ENCODE results near the gene ADGRA3.

ADGRA3 gene

GRCh38 chr4:22463179-22463578 is 52.7 kb downstream of the ADGRA3 start:
- Histone ChIP-seq H3K4me1 (ENCODE audit: control insufficient read depth in 1 of 2, insufficient read depth in 1 of 2, low read depth in 1 of 2, low read length in 1 of 2) (no peaks in the 10 kb centered on the region), H3K4me3 (ENCODE audit: low read depth in 1 of 2, low read length in 1 of 2) (no peak overlapping the region), H3K27me3 (no peaks in the 10 kb centered on the region), H3K36me3 (no peaks in the 10 kb centered on the region), H3K9me3 (no peaks in the 10 kb centered on the region), H3K27ac (no peak overlapping the region)
- TF ChIP-seq CTCF (IDR thresholded peaks at IDR 0.05): no peak

- TF ChIP-seq CTCF (IDR thresholded peaks at IDR 0.05): no peak
- H3K27ac ChIP-seq: no peak overlapping the region
- H3K36me3 ChIP-seq: no peaks in the 10 kb centered on the region
- H3K4me3 ChIP-seq (ENCODE audit: low read depth in 1 of 2, low read length in 1 of 2): no peak overlapping the region
- no peaks in the 10 kb centered on the region for H3K9me3 ChIP-seq
- H3K4me1 ChIP-seq (ENCODE audit: control insufficient read depth in 1 of 2, insufficient read depth in 1 of 2, low read depth in 1 of 2, low read length in 1 of 2): no peaks in the 10 kb centered on the region
- H3K27me3 ChIP-seq: no peaks in the 10 kb centered on the region
These were observed 53.2 kb downstream of the ADGRA3 start for GRCh38 chr4:22462688-22463087.

GRCh38 chr4:22460266-22460665 is 55.6 kb downstream of the ADGRA3 start:
- Histone ChIP-seq H3K4me3 (ENCODE audit: low read depth in 1 of 2, low read length in 1 of 2) (no peak overlapping the region), H3K4me1 (ENCODE audit: control insufficient read depth in 1 of 2, insufficient read depth in 1 of 2, low read depth in 1 of 2, low read length in 1 of 2) (no peaks in the 10 kb centered on the region), H3K27ac (no peak overlapping the region), H3K9me3 (no peaks in the 10 kb centered on the region), H3K36me3 (no peaks in the 10 kb centered on the region), H3K27me3 (no peaks in the 10 kb centered on the region)
- TF ChIP-seq CTCF (IDR thresholded peaks at IDR 0.05): no peak

GRCh38 chr4:22458098-22458497 is 57.8 kb downstream of the ADGRA3 start:
- Histone ChIP-seq H3K4me3 (ENCODE audit: low read depth in 1 of 2, low read length in 1 of 2) (no peak overlapping the region), H3K27ac (no peak overlapping the region), H3K36me3 (no peaks in the 10 kb centered on the region), H3K9me3 (no peaks in the 10 kb centered on the region), H3K27me3 (no peaks in the 10 kb centered on the region), H3K4me1 (ENCODE audit: control insufficient read depth in 1 of 2, insufficient read depth in 1 of 2, low read depth in 1 of 2, low read length in 1 of 2) (no peaks in the 10 kb centered on the region)
- no peak for TF ChIP-seq CTCF (IDR thresholded peaks at IDR 0.05)

GRCh38 chr4:22457348-22457747 is 58.5 kb downstream of the ADGRA3 start:
- no peaks in the 10 kb centered on the region for H3K36me3 ChIP-seq
- H3K27ac ChIP-seq: no peak overlapping the region
- no peaks in the 10 kb centered on the region for H3K9me3 ChIP-seq
- no peak overlapping the region for H3K4me3 ChIP-seq (ENCODE audit: low read depth in 1 of 2, low read length in 1 of 2)
- H3K27me3 ChIP-seq: no peaks in the 10 kb centered on the region
- H3K4me1 ChIP-seq (ENCODE audit: control insufficient read depth in 1 of 2, insufficient read depth in 1 of 2, low read depth in 1 of 2, low read length in 1 of 2): no peaks in the 10 kb centered on the region
- no peak for TF ChIP-seq CTCF (IDR thresholded peaks at IDR 0.05)

- H3K27ac ChIP-seq: no peak overlapping the region
- no peak overlapping the region for H3K4me3 ChIP-seq (ENCODE audit: low read depth in 1 of 2, low read length in 1 of 2)
- H3K4me1 ChIP-seq (ENCODE audit: control insufficient read depth in 1 of 2, insufficient read depth in 1 of 2, low read depth in 1 of 2, low read length in 1 of 2): no peaks in the 10 kb centered on the region
- H3K36me3 ChIP-seq: no peaks in the 10 kb centered on the region
- no peaks in the 10 kb centered on the region for H3K9me3 ChIP-seq
- H3K27me3 ChIP-seq: no peaks in the 10 kb centered on the region
- TF ChIP-seq CTCF (IDR thresholded peaks at IDR 0.05): no peak
These were observed 59.6 kb downstream of the ADGRA3 start for GRCh38 chr4:22456291-22456690.
